Cardiac fibroblast (primary cell): ENCODE results near the gene COL4A4.

Source experiments
- DNase-seq, 2 donors: peaks; one replicate each; pipeline versions ENCODE4 v3.0.0 to v3.0.0-alpha.2; 2010; ENCODE audit warnings: low read depth in 2 of 2
- H3K4me3 ChIP-seq, 2 donors: replicated peaks in 1 of 2; 1 replicate in 1 of 2; 2 replicates in 1 of 2; pipeline ENCODE4 v1.5.1; 2011; ENCODE audit warnings: low read depth in 2 of 2, low read length in 2 of 2, mild to moderate bottlenecking in 2 of 2, moderate library complexity in 1 of 2
- TF ChIP-seq, protein P1 (sequence below): IDR thresholded peaks from one replicate; pipeline ENCODE4 v1.5.1; 2011; ENCODE audit warnings: low read depth, mild to moderate bottlenecking, low read length, inconsistent platforms

COL4A4 gene

DNA sequence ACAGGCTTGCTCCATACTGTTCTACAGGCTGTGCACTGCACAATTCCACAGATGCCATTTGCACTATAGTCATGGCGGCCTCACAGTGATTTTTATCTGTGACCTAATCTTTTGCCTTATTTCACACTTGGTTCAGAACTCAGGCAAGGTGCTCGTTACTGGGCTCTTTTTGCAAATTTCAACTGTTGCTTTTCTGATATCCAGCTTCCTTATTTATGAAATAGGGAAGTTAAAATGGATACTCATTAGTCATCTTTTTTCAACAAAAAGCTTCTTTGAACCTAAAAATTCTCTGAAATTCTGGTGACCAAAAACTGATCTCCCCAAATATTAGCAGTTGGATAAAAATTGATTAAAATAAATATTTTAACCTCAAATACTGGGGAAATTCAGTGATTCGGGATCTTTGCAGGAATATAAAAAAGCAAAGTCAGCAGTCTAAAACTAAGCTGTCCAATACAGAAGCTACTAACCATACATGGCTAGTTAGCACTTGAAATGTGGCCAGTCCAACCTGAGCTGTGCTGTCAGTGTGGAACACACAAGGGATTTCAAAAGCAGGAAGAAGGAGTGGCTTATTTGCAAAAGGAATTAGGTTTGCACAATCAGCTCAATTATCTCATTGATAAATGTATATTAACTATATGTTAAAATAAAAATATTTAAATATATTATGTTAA is 134.4 kb downstream of the COL4A4 start:
- TF ChIP-seq, protein P1, sequence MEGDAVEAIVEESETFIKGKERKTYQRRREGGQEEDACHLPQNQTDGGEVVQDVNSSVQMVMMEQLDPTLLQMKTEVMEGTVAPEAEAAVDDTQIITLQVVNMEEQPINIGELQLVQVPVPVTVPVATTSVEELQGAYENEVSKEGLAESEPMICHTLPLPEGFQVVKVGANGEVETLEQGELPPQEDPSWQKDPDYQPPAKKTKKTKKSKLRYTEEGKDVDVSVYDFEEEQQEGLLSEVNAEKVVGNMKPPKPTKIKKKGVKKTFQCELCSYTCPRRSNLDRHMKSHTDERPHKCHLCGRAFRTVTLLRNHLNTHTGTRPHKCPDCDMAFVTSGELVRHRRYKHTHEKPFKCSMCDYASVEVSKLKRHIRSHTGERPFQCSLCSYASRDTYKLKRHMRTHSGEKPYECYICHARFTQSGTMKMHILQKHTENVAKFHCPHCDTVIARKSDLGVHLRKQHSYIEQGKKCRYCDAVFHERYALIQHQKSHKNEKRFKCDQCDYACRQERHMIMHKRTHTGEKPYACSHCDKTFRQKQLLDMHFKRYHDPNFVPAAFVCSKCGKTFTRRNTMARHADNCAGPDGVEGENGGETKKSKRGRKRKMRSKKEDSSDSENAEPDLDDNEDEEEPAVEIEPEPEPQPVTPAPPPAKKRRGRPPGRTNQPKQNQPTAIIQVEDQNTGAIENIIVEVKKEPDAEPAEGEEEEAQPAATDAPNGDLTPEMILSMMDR: no peak
- no peak for DNase-seq

DNA sequence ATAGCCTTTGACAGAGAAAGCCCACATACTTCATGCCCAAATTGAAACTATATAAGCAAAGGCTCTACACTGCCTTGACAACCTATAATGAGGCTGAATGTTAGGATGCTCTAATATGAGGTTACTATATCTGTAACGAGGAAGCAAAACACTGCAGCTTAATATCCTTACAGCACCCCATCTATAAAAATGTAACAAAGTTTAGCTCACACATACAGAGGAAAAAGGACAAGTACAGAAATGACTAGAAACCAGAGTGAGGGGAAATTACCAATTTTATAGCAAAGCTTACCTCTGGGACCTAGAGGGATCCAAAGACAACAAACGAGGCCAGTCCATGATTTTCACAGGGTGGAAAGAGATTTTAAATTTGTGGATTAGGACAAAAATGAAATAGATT is 138.5 kb downstream of the COL4A4 start:
- DNase-seq: no peak
- H3K4me3 ChIP-seq: no peak overlapping the region
- TF ChIP-seq, protein P1: no peak

More for the DNA sequence above, 134.4 kb downstream of the COL4A4 start:
- H3K4me3 ChIP-seq: no peak overlapping the region

DNA sequence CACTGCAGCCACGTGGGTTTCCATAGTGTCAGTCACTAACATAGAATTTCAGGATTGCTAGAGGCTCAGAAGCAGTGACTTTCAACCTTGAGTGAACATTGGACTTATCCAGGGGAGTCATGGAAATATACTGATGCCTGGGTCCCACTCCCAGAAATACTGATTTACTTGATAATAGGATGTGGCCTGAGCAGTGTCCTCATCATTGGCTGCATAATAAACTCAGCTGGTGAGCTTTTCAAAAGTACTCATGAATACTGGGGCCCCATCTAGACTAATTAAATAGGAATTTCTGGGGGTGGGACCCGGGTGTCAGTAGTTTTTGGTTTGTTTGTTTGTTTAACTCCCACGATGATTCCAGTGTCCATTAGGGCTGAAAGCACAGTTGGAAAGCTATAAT is 141.4 kb downstream of the COL4A4 start:
- no peak overlapping the region for H3K4me3 ChIP-seq
- TF ChIP-seq, protein P1: no peak
- DNase-seq: no peak

DNA sequence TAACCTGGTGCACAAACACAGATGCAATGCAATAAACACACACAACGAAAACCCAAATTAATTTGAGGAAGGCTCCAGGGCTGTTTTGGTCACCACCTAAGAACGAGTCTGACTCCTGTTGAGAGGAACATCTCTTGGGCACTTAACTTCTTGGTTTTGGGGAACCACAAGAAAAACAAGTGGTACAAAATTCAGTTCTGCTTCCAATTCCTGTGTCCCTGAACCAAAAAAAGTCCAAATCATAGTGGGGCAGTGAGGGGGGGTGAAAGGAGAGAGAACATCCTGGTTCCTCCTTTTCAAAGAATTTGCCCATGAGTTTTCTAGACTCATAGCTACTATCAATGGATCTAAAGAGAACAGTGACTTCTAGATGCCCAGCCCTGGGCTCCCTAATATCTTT is 143.6 kb downstream of the COL4A4 start:
- DNase-seq: no peak
- H3K4me3 ChIP-seq: no peak overlapping the region
- TF ChIP-seq, protein P1: no peak

DNA sequence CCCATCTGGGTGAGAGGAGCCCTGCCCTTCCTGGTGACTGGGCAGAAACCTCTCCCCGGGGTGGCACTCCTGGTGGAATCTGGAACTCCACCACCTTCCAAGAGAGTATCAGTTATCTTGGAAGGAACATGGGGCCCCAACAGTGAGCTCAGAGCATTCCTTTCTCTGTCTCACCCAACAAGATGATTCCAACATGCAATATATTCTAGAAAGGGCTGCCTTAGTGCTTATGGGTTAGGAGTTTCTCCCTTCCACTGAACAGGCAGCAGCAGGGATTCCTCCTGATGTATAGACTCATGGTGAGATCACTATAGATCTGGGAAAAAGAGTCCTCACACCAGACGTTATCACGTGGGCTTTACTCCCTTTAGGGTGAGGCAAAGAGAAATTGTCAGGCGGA is 147.1 kb downstream of the COL4A4 start:
- DNase-seq: no peak
- no peak overlapping the region for H3K4me3 ChIP-seq
- TF ChIP-seq, protein P1: no peak

DNA sequence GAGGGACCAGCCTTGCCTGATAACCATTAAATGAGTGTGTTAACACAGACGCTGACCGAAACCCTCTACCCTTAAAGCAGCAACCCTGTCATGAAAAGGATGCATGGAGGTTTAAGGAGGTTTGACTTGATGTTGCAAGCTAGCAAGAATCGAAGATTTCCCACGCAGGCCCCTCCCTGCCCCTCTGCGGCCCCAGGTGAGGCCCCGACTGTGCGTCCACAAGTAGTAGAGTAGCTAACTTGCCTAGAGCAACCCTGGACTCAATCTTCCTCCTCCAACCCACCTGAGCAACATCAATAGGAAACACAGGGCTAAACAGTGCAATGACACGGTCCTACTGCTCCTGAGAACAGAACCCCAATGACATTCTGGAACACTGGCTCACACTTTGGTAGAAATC is 150.1 kb downstream of the COL4A4 start:
- TF ChIP-seq, protein P1: no peak
- no peak overlapping the region for H3K4me3 ChIP-seq
- DNase-seq: no peak

DNA sequence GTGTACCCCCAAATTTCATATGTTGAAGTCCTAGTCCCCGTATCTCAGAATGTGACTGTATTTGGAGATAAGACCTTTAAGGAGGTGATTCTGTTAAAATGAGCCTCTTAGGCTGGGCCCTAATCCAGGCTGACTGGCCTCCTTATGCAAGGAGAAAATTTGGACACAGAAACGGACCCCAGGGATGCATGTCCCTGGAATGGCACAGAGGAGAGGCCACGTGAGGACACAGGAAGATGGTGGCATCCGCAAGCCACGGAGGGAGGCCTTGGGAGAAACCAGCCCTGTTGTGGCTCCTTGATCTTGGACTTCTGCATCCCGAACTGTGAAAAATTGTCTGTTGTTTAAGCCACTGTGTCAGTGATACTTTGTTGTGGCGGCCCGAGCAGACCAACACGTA is 150.7 kb downstream of the COL4A4 start:
- TF ChIP-seq, protein P1: no peak
- no peak overlapping the region for H3K4me3 ChIP-seq
- no peak for DNase-seq
